Right cardiac atrium (tissue), 5 donors: Measurements from ENCODE around the gene SNIP1. TPM values are rescaled to one million over a fixed set of nuclear protein-coding genes. Genes with fewer than 3 reads are reported as not detected.
"Not testable (repeated sequence)": the region's sequence is repeated elsewhere in the genome, so short reads cannot be mapped to it uniquely, and the experiment has no call there.

ENCODE experiments used
- ATAC-seq, 2 donors: fragments of 200-7000 bp; cut with Tn5 transposase; one replicate each; pipeline versions ENCODE4 v1.8.0 to v1.9.1; 2020; ENCODE audit warnings: moderate library complexity in 2 of 2, mild to moderate bottlenecking in 1 of 2
- DNase-seq, 3 donors: peaks; one replicate each; pipeline ENCODE4 v3.0.0-alpha.2; 2020
- H3K27ac ChIP-seq: one replicate; pipeline ENCODE4 v1.5.1; 2013; ENCODE audit warnings: mild to moderate bottlenecking, low read length, control low read depth, moderate library complexity
- H3K27me3 ChIP-seq: one replicate; pipeline ENCODE4 v1.6.1; 2013; ENCODE audit not compliant: control insufficient read depth, insufficient read depth
- H3K4me1 ChIP-seq: one replicate; pipeline ENCODE4 v1.6.1; 2013; ENCODE audit warnings: low read length; ENCODE audit not compliant: control insufficient read depth, insufficient read depth
- H3K4me3 ChIP-seq: one replicate; pipeline ENCODE4 v1.5.1; 2013; ENCODE audit warnings: low read length, control low read depth
- H3K9me3 ChIP-seq: one replicate; pipeline ENCODE4 v1.6.1; 2013; ENCODE audit warnings: low read length; ENCODE audit not compliant: control insufficient read depth
- WGBS: extraction: QIAGEN DNeasy Blood & Tissue Kit; methylation state at CpG from one replicate; pipeline ENCODE4 v1.1.7; 2013; 5-methylcytosine and 5-hydroxymethylcytosine counted together
- intact Hi-C, 4 donors: fragments of 100-400 bp; cut with DNase I; formaldehyde crosslinking; loops; one replicate each; pipeline versions ENCODE4 v1.11.0 to v1.14.0; 2022 to 2023
- long read RNA-seq, 4 donors: library from polyadenylated mRNA; unstranded; transcript quantifications; one replicate each; pipeline ENCODE4 v2.0.0, GENCODE V29; 2020 to 2021
- polyA plus RNA-seq: library from polyadenylated mRNA; stranded (reverse); fragments of 200-250 nt; gene quantifications from one replicate; pipeline ENCODE4 v1.2.3, GENCODE V29; 2013
- total RNA-seq, 4 donors: library from RNA; stranded (reverse); fragmentation: NEBNext Ultra II Directional; extraction: Animal tissue kit (Norgen Biotek cat#: 25700); gene quantifications; one replicate each; pipeline ENCODE4 v1.2.1, GENCODE V29; 2021
- donor health status: healthy with polysubstance abuse.
- donor health status: DM: no; HTN: yes; CAD: no.
- donor health status: DM: no; HTN: no; CAD: no.
- donor health status: DM: no; HTN: yes; CAD: no; lungs with severe emphysema.
- donor health status: DM: yes; HTN: yes; CAD: no.

The SNIP1 gene
- total RNA-seq (1 to 10 TPM; 7.9 to 9.9 (median 8.4) TPM), polyA plus RNA-seq (4.5 TPM)
- long read RNA-seq, donor 1, full-length matches to known transcripts, result 5 of 5 reads
- long read RNA-seq, donor 1, partial matches to known transcripts, result 0 of 5 reads
- long read RNA-seq, donor 1, other reads (novel, unspliced or antisense), result 0 of 5 reads
- long read RNA-seq, donor 2, result 0 reads
- long read RNA-seq, donor 3, partial matches to known transcripts, result 1 of 1 reads
- long read RNA-seq, donor 3, other reads (novel, unspliced or antisense), result 0 of 1 reads
- long read RNA-seq, donor 4, full-length matches to known transcripts, result 3 of 5 reads
- long read RNA-seq, donor 4, partial matches to known transcripts, result 0 of 5 reads
- long read RNA-seq, donor 4, other reads (novel, unspliced or antisense), result 2 of 5 reads

DNA sequence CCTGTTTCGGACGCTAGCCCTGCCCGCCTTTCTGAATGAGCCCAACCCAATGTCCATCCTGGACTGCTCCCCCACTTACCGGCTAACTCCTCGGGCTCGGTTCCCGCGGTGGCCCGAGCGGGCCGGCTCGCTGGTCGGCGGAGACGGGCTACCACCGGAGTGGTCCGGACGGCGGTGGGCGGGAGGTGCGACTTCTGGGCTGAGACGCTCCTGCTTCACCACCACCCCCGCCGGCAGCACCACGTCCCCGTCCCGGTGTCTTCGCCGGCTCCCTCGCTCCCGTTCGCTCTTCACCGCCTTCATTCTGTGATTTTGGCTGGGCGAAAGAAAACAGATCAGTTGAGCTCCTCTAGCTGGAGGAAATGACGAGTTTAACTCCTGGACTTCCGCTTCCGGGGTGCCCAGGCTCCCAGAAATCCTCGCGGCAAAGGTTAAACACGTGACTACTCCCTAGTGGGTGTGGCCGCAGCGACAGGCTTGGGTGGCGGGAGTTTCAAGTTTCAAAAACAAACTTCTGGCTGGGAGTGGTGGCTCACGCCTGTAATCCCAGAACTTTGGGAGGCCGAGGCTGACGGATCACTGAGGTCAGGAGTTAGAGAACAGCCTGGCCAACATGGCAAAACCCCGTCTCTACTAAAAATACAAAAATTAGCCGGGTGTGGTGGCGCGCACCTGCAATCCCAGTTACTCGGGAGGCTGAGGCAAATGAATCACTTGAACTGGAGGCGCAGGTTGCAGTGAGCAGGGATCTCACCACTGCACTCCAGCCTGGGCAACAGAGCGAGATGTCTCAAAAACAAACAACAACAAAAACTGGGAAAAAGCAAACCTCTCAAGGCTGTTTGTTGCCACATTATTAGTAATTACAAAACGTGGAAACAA lies at the start of gene SNIP1:
TSS of gene SNIP1 (minus strand) at position 367 of the 882 bp plus-strand sequence. CDS start at position 303, 64 bp downstream.
- DNase-seq, result peak; percentile 92 to 95 (median 94)
- Histone ChIP-seq H3K27ac (peak within 1 kb of the TSS; percentile 56), H3K9me3 (no peaks in the 10 kb centered on the region), H3K4me1 (peaks cover 6% of the 10 kb centered on the region), H3K4me3 (peak within 1 kb of the TSS; percentile 67), H3K27me3 (no peaks in the 10 kb centered on the region)
- peak; percentile 94 to 96 for ATAC-seq
- intact Hi-C loops, result no loop called here
- 13% methylated on average over 54 of the region's 54 CpGs for WGBS

DNA sequence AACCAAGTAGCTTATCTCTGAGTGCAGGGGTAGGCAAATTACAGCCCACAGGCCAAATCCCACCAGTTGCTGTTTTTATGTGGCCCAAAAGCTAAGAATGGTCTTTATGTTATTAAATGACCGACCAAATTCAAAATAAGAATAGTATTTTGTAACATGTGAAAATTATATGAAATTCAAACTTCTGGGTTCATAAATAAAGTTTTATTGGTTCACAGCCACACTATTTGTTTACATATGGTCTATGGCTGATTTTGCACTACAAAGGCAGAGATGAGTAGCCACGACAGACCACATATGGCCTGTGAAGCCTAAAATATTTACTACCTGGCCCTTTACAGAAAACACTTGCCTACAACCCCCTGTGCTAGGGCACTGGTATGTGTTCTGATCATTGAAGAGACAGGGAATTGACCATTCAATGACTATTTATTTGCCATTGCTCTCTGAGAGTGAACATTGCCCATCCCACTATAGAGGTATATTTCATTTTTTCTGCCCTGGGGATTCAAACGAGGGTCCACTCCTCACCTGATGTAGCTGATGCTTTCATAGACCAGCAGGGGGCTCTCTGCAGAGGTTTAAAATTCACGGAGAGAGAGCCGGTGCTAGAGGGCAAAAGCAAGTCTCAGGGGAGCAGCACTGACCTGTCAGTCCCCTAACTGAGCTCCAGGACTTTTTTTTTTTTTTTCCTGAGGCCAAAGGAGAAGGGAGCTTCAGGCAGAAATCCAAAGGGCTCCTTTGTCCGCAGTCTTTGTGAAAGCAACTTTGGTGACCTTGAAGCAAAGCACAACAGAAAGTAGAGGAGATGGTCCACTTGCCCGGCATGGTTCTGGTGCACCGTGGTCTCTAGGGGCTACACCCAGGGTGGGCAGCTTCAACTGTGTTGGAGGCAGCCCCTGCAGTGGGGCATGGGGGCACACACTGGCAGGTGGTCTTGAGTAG lies 48.9 kb upstream of the SNIP1 start:
- DNase-seq (no peak), ATAC-seq (peak in 1 of 2 donors; percentile 55)
- no peak overlapping the region for H3K27ac ChIP-seq
- H3K4me1 ChIP-seq, result no peaks in the 10 kb centered on the region
- intact Hi-C loops, result loop anchor here in 3 of 4 donors (5.0 kb wide), 1 partner anchor 79 kb away; no protein-coding TSS in a partner anchor
- no peaks in the 10 kb centered on the region for H3K9me3 ChIP-seq
- no peak overlapping the region for H3K4me3 ChIP-seq
- WGBS, result 31% methylated on average over 8 of the region's 8 CpGs
- no peaks in the 10 kb centered on the region for H3K27me3 ChIP-seq

GRCh38 chr1:37601441-37601840 lies 47.3 kb upstream of the SNIP1 start:
- ATAC-seq (no peak), DNase-seq (no peak)
- Histone ChIP-seq H3K27me3 (no peaks in the 10 kb centered on the region), H3K4me3 (no peak overlapping the region), H3K27ac (no peak overlapping the region), H3K4me1 (no peaks in the 10 kb centered on the region), H3K9me3 (no peaks in the 10 kb centered on the region)
- intact Hi-C loops, result loop anchor here in 3 of 4 donors (5.0 kb wide), 1 partner anchor 81 kb away; no protein-coding TSS in a partner anchor

DNA sequence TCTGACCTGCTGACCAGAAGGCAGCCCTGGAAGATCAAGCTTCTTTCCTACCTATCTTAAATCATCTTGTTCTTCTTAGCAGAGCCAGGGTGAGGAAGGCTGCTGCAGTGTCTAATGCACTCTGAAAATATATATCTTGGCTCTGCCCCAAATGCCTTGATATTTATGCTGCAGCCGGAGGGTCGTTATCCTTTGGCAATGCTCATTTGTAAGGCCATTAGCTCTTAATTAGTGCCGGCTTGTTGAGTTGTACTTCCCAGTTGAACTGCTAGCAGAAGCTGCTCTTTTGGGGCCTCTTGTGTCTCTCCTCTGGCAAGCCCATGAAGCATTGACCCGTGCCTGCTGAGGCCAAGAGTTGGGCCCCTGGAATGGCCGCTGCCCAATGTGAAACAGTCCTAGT lies 45.8 kb upstream of the SNIP1 start:
- ATAC-seq, result no peak
- no peak overlapping the region for H3K4me3 ChIP-seq
- H3K4me1 ChIP-seq, result no peaks in the 10 kb centered on the region
- H3K27ac ChIP-seq, result no peak overlapping the region
- H3K9me3 ChIP-seq, result no peaks in the 10 kb centered on the region
- DNase-seq, result no peak
- no peaks in the 10 kb centered on the region for H3K27me3 ChIP-seq
- 58% methylated on average over 5 of the region's 5 CpGs for WGBS
- intact Hi-C loops, result loop anchor here in 3 of 4 donors (5.0 kb wide), 1 partner anchor 82 kb away; no protein-coding TSS in a partner anchor

DNA sequence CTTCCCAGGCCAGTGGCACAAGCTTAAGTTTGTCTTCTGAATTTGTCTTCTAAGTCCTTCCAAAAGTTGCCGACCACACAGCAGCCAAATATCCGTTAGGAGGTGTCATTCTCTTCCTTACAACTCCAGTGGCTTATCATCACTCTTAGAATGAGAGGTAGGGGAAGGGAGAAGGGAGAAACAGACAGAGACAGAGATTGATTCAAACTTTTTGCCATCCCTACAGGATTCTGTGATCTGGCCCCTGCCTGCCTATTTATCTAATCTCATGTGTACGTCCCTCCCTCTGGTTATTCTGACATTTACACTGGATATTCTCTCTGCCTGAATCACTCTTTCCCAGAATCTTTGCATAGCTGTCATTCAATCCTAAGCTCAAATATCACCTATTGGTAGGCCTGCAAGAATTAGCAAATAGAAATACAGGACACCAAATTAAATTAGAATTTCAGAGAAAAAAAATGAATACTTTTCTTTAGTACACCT lies 42.1 kb upstream of the SNIP1 start:
- Histone ChIP-seq H3K4me3 (peak overlapping the region; percentile 85), H3K27ac (peak overlapping the region; percentile 10), H3K4me1 (peaks cover 2% of the 10 kb centered on the region), H3K9me3 (no peaks in the 10 kb centered on the region), H3K27me3 (no peaks in the 10 kb centered on the region)
- no peak for DNase-seq
- intact Hi-C loops, result no loop called here
- 0% methylated on average over 3 of the region's 3 CpGs for WGBS
- peak; percentile 20 to 34 for ATAC-seq

GRCh38 chr1:37595440-37596181 lies 41.5 kb upstream of the SNIP1 start, which contains the start of gene GNL2:
TSS of gene GNL2 (minus strand) at chr1:37595937. CDS start at chr1:37595822, 115 bp downstream.
- Histone ChIP-seq H3K27me3 (no peaks in the 10 kb centered on the region), H3K4me3 (peak within 1 kb of the TSS; percentile 85), H3K27ac (peak within 1 kb of the TSS; percentile 81), H3K9me3 (no peaks in the 10 kb centered on the region), H3K4me1 (peaks cover 2% of the 10 kb centered on the region)
- ATAC-seq, result peak; percentile 100
- intact Hi-C loops, result no loop called here
- under 1% methylated on average over 51 of the region's 51 CpGs for WGBS
- DNase-seq, result peak; percentile 98 to 100 (median 99)

- Histone ChIP-seq H3K27ac (no peak overlapping the region), H3K27me3 (no peaks in the 10 kb centered on the region), H3K9me3 (no peaks in the 10 kb centered on the region), H3K4me3 (no peak overlapping the region), H3K4me1 (peaks cover 2% of the 10 kb centered on the region)
- intact Hi-C loops, result no loop called here
- no peak for ATAC-seq
- WGBS, result 97% methylated on average over 6 of the region's 6 CpGs
- no peak for DNase-seq
Measured at GRCh38 chr1:37593726-37594125, 39.6 kb upstream of the SNIP1 start.

- Histone ChIP-seq H3K9me3 (no peaks in the 10 kb centered on the region), H3K4me1 (no peaks in the 10 kb centered on the region), H3K27ac (no peak overlapping the region), H3K27me3 (no peaks in the 10 kb centered on the region), H3K4me3 (no peak overlapping the region)
- 91% methylated on average over 2 of the region's 2 CpGs for WGBS
- DNase-seq (no peak), ATAC-seq (no peak)
- intact Hi-C loops, result no loop called here
Measured at GRCh38 chr1:37588939-37589338, 34.8 kb upstream of the SNIP1 start.

DNA sequence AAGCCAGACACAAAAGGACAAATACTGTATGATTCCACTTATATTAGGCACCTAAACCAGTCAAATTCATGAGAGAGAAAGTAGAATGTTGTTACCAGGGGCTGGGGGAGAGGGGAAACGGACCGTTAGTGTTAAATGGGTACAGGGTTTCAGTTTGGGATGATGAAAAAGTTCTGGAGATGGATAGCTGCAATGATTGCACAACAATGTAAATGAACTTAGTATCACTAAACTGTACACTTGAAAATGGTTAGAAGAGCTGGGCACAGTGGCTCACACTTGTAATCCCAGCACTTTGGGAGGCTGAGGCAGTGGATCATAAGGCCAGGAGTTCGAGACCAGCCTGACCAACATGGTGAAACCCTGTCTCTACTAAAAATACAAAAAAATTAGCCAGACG lies 30.5 kb upstream of the SNIP1 start:
- H3K9me3 ChIP-seq, H3K4me1 ChIP-seq, H3K27ac ChIP-seq, ATAC-seq, H3K4me3 ChIP-seq, intact Hi-C loops, H3K27me3 ChIP-seq, DNase-seq: not testable (repeated sequence)
- WGBS, result 92% methylated on average over 4 of the region's 4 CpGs
